GM12801 (cell line): Measurements from ENCODE around the gene SORT1.

Experiments used
- TF ChIP-seq, protein P1 (sequence below): IDR thresholded peaks from one replicate; pipeline ENCODE4 v1.5.1; 2011; ENCODE audit warnings: control low read depth; ENCODE audit not compliant: insufficient read length; ENCODE audit errors: extremely low read depth

SORT1 gene

DNA sequence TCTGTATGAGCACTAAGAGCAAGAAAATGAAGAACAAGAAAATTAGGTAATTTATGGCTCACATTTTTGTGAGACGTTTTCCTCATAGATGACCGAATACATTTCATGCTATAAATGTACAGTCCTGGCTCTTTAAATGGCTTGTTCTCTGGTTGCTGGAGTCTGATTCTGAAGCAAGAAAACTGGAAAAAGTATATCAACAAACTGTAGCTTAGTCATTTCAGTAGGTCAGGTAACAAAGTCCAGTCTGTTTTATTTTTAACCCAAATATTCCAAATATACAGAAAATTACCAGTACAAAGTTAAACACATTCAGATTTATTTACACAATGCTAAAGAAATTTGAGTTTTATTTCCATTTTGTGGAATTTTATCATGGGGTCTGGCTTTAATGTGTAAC lies 88.4 kb downstream of the SORT1 start:
- TF ChIP-seq, protein P1, sequence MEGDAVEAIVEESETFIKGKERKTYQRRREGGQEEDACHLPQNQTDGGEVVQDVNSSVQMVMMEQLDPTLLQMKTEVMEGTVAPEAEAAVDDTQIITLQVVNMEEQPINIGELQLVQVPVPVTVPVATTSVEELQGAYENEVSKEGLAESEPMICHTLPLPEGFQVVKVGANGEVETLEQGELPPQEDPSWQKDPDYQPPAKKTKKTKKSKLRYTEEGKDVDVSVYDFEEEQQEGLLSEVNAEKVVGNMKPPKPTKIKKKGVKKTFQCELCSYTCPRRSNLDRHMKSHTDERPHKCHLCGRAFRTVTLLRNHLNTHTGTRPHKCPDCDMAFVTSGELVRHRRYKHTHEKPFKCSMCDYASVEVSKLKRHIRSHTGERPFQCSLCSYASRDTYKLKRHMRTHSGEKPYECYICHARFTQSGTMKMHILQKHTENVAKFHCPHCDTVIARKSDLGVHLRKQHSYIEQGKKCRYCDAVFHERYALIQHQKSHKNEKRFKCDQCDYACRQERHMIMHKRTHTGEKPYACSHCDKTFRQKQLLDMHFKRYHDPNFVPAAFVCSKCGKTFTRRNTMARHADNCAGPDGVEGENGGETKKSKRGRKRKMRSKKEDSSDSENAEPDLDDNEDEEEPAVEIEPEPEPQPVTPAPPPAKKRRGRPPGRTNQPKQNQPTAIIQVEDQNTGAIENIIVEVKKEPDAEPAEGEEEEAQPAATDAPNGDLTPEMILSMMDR, result no peak

DNA sequence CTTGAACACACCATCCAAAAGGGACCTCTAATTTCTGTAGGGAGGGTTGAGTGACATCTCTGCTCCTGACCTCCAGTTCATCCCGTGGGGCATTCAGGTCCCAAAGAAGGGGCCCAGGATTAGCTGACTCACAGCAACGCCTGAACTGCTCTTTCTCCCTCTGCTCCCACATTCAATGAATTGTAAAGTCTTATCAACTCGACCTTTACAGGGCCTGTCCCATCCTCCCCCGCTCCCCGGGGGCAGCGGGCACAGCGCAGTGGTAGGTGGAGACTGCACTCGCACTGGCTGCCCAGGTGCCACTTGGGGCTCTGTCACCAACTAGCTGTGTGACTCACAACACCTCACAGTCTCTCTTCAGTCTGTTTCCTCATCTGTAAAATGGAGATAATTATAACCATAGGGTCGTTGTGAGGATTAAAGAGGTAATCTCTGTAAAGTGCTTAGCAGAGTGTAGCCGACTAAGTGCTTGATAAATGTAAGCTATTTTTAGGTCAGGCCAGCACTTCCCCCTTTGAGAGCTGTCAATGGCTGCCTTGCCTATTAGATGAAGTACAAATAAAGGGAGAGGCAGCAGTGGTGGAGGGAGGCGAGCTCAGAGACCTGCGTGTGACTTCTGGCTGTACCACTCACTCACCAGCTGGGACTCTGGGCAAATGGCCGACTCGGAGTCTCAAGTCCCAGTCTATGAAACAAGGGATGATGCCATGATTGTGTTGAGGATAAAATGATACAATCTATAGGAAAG lies 90.3 kb downstream of the SORT1 start:
- TF ChIP-seq, protein P1, result no peak

DNA sequence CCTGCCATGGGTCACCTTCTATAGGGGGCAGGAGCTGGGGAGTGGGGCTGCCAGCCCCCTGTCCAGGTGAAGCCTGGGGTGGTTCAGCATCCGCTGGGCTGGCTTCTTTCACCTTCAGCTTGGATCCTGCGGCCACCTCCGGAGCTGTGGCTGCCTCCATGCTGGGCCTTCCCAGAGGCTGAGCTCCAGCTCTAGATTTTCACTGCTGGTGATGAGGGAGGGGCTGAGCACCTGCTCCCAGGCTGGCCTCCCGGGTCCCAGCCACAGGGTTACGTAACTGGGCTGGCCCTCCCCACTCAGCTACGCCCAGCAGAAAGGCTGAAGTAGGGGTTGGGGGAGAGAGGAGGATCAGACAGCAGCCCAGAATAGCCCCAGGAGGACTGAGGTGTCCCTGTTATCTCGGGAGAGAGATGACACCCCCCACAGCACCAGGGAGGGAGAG lies 90.9 kb downstream of the SORT1 start, which contains the start of gene MYBPHL:
TSS of gene MYBPHL (minus strand) at position 180 of the 442 bp plus-strand sequence. CDS start at position 160, 20 bp downstream.
- TF ChIP-seq, protein P1, result no peak

DNA sequence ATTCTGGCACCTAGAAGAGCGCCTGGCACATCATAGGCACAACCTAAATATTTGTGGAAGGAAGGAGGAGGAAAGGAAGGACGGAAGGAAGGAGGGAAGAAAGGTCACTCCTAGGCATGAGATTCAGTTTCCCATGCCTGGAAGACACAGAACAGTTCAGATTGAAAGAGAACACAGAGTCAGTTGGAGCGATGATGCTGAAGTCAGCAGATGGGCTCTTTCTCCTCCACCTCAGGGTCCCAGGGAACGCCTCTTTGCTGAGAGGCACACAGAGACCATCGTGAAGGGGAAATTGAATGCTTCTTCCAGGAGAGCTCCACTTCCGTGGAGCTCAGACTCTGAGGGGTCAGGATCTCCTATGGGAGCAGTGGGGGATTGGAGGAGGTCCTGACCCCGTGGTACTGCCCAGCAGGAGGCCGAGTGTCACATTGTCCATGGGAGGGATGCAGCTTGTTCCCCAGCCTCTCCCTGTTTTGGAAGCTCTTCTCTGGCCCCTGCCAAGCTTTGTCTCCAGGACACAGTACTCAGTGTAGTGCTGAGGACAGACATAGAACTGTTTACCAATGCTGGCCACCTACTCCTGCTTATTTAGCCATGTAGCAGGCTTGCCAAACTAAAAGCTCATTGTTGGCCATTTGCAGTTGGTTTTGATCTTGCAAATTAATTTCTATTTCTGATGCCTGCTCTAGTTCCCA lies 93.3 kb downstream of the SORT1 start:
- TF ChIP-seq, protein P1, result no peak

DNA sequence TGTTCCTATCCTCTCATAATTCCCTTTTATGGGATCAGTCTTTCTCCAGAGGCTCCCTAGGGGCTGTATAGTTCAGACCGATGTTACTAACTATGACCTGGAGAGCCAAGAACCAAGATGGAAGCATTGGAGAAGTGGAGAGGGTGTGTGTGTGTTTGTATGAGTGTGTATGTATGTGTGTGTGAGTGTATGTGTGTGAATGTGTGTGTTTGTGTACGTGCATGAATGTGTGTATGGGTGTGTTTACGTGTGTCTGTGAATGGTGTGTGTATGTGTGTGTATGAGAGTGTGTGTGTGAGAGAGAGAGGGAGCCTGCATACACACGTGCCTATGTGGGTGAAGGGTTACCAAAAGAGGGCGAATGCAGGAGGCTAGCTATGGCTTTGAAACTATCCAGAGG lies 95.8 kb downstream of the SORT1 start:
- TF ChIP-seq, protein P1, result no peak

DNA sequence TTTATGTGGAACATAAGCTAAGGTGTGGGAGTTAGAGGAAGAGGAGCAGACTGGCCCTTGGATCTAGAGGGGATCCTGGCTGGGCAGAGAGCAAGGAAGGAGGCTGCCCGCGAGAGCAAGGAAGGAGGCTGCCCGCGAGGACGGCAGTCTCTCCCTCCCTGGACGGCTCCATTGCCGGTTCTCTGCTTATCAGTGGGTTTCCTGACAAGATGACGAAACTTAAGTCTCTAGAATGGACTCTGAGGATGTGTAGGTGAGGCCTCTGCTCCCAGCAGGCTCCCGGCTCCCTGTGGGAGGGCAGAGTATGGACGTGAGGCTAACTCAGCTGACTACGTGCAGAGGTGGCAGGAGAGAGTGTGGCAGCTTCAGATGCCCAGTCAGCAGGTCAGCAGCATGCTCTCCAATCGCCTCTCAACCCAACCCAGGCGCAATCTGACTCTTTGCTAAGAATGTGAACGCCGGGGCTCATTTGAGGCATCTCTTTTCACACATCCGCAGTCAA lies 97.0 kb downstream of the SORT1 start:
- TF ChIP-seq, protein P1, result no peak

DNA sequence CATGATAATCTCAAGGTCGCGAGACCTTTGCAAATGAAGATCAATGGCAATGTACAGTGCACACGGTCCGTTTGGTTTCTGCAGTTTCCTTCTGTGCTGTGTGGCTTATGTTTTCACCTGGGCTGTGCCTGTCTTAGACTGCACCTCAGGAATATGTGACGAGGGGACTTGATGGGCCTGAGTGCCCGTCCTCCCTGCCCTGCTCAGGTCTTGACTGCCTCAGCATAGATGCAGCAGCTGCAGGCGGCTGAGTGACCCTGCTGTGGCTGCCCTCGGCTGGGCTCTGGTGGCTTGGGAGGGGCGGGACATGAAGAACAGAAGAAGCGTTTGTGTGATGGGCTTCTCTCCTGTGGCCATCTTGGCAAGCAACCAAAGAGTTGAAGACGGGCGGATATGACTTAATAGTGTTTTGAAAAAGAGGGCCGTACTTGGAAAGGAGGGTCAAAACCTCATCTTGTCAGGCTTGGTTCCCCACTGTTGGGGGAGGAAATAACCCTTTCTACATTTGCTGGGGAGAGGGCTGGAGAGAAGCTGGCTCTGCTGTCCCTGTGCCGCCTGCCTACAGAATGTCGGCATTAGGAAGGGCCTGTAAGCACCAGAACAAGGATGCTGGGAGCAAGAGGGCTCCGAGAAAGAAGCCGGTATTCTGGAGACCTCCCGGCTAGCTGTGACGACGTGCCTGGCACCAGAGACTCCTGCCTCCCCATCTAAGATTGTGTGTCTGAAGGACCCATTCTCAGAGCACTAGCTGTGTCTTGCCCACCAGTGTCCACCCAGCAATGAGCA lies 98.0 kb downstream of the SORT1 start:
- TF ChIP-seq, protein P1, result no peak
